Neural cell (in vitro differentiated cells): ENCODE data around the gene ARSJ. TPM values are rescaled to one million over a fixed set of nuclear protein-coding genes. Genes with fewer than 3 reads are reported as not detected.

Source experiments
- H2AFZ ChIP-seq: fragments of 200-600, 300-800 bp; sonication (generic), shearing (Covaris generic); 2 replicates; pipeline ENCODE4 v1.6.0; 2014; ENCODE audit warnings: low read depth, mild to moderate bottlenecking, antibody characterized with exemption, low read length, moderate library complexity
- H3F3A ChIP-seq: fragments of 200-600 bp; shearing (Covaris generic); 2 replicates; pipeline ENCODE4 v1.6.1; 2016; ENCODE audit warnings: mild to moderate bottlenecking, moderate library complexity, mixed read lengths, antibody characterized with exemption, low read length; ENCODE audit not compliant: insufficient read depth, poor library complexity, severe bottlenecking
- H3K27ac ChIP-seq: fragments of 200-600, 300-800 bp; sonication (generic), shearing (Covaris generic); 2 replicates; pipeline ENCODE4 v1.5.1; 2014; ENCODE audit warnings: mild to moderate bottlenecking, low read length, moderate library complexity
- H3K27me3 ChIP-seq: fragments of 300-800, 200-600 bp; sonication (generic), shearing (Covaris generic); 2 replicates; pipeline ENCODE4 v1.6.0; 2014; ENCODE audit warnings: mild to moderate bottlenecking, low read depth, low read length, moderate library complexity; ENCODE audit not compliant: insufficient read depth
- H3K36me3 ChIP-seq: fragments of 300-800, 200-600 bp; sonication (generic), shearing (Covaris generic); 2 replicates; pipeline ENCODE4 v1.5.1; 2014; ENCODE audit warnings: mild to moderate bottlenecking, antibody characterized with exemption, low read length, moderate library complexity; ENCODE audit not compliant: insufficient read depth
- H3K4me2 ChIP-seq: fragments of 300-800, 200-600 bp; sonication (generic), shearing (Covaris generic); 2 replicates; pipeline ENCODE4 v1.6.0; 2014; ENCODE audit warnings: mild to moderate bottlenecking, low read length
- H3K4me3 ChIP-seq: fragments of 300-800, 200-600 bp; sonication (generic), shearing (Covaris generic); 2 replicates; pipeline ENCODE4 v1.5.1; 2014; ENCODE audit warnings: mild to moderate bottlenecking, low read length, moderate library complexity
- H3K79me2 ChIP-seq: fragments of 200-600 bp; shearing (Covaris generic); replicated peaks from 2 replicates; pipeline ENCODE4 v1.6.0; 2014; ENCODE audit warnings: mild to moderate bottlenecking, low read length, moderate library complexity; ENCODE audit not compliant: insufficient read depth
- H3K9ac ChIP-seq: fragments of 300-800, 200-600 bp; sonication (generic), shearing (Covaris generic); 2 replicates; pipeline ENCODE4 v1.6.1; 2016; ENCODE audit warnings: mild to moderate bottlenecking, low read length, mixed read lengths
- H3K9me2 ChIP-seq: fragments of 200-600 bp; shearing (Covaris generic); 2 replicates; pipeline ENCODE4 v1.6.1; 2016; ENCODE audit warnings: mild to moderate bottlenecking, low read length, mixed read lengths; ENCODE audit not compliant: insufficient read depth
- H3K9me3 ChIP-seq: fragments of 200-600, 300-800 bp; sonication (generic), shearing (Covaris generic); 2 replicates; pipeline ENCODE4 v1.6.1; 2016; ENCODE audit warnings: mild to moderate bottlenecking, mixed run types, low read length, moderate library complexity, mixed read lengths
- H4K20me1 ChIP-seq: fragments of 200-600 bp; shearing (Covaris generic); 2 replicates; pipeline ENCODE4 v1.6.1; 2016; ENCODE audit warnings: mild to moderate bottlenecking, mixed run types; ENCODE audit not compliant: insufficient read depth
- EP300 ChIP-seq: fragments of 450-650 bp; conservative IDR thresholded peaks from 2 replicates; pipeline ENCODE4 v1.6.1; 2014; ENCODE audit warnings: antibody characterized with exemption, mild to moderate bottlenecking, moderate library complexity; ENCODE audit not compliant: poor library complexity, severe bottlenecking
- EZH2 ChIP-seq: fragments of 200-600, 300-800 bp; shearing (Covaris generic), sonication (generic); IDR thresholded peaks from 2 replicates; pipeline ENCODE4 v1.6.1; 2014; ENCODE audit warnings: antibody characterized with exemption, low read length, borderline replicate concordance, mild to moderate bottlenecking; ENCODE audit not compliant: insufficient read depth, poor library complexity, severe bottlenecking
- MXI1 ChIP-seq: fragments of 450-650 bp; conservative IDR thresholded peaks from 2 replicates; pipeline ENCODE4 v1.6.1; 2014; ENCODE audit warnings: antibody characterized with exemption, mild to moderate bottlenecking; ENCODE audit not compliant: poor library complexity, severe bottlenecking
- POLR2AphosphoS5 ChIP-seq: IDR thresholded peaks from 2 replicates; pipeline ENCODE4 v1.6.1; 2012
- RAD21 ChIP-seq: fragments of 450-650 bp; conservative IDR thresholded peaks from 2 replicates; pipeline ENCODE4 v1.6.1; 2014; ENCODE audit warnings: antibody characterized with exemption, mild to moderate bottlenecking, moderate library complexity
- SMC3 ChIP-seq: fragments of 450-650 bp; conservative IDR thresholded peaks from 2 replicates; pipeline ENCODE4 v1.6.1; 2014; ENCODE audit warnings: antibody characterized with exemption, mild to moderate bottlenecking, moderate library complexity; ENCODE audit not compliant: poor library complexity
- TAF1 ChIP-seq: IDR thresholded peaks from 2 replicates; pipeline ENCODE4 v1.6.1; 2012; ENCODE audit warnings: low read depth
- polyA plus RNA-seq: library from polyadenylated mRNA; depleted of rRNA; stranded (reverse); fragments of >200 nt; gene quantifications from 2 replicates; pipeline ENCODE4 v1.2.3, GENCODE V29; 2014
- TF ChIP-seq, protein P1 (sequence below): IDR thresholded peaks from 2 replicates; pipeline ENCODE4 v1.6.1; 2012; ENCODE audit warnings: borderline replicate concordance
- TF ChIP-seq, protein P2 (sequence below): fragments of 450-650 bp; IDR thresholded peaks from 2 replicates; pipeline ENCODE4 v1.5.1; 2014; ENCODE audit warnings: antibody characterized with exemption, mild to moderate bottlenecking, moderate library complexity; ENCODE audit not compliant: poor library complexity, severe bottlenecking

ARSJ gene
- polyA plus RNA-seq, 1 donor from 2014 or later: 0.10 TPM

- Histone ChIP-seq H3K36me3 (no peaks in the 10 kb centered on the region), H3K9ac (no peak overlapping the region), H2AFZ (no peak overlapping the region), H3K4me3 (no peak overlapping the region), H3K4me2 (no peak overlapping the region), H3K9me3 (no peaks in the 10 kb centered on the region), H3K9me2 (no peaks in the 10 kb centered on the region), H3F3A (no peaks in the 10 kb centered on the region), H3K27me3 (no peaks in the 10 kb centered on the region), H3K27ac (no peak overlapping the region), H4K20me1 (no peaks in the 10 kb centered on the region), H3K79me2 (no peaks in the 10 kb centered on the region)
- TF ChIP-seq MXI1 (no peak), SMC3 (no peak), EP300 (no peak), POLR2AphosphoS5 (no peak), EZH2 (no peak), TAF1 (no peak), RAD21 (no peak)
- TF ChIP-seq, protein P1, sequence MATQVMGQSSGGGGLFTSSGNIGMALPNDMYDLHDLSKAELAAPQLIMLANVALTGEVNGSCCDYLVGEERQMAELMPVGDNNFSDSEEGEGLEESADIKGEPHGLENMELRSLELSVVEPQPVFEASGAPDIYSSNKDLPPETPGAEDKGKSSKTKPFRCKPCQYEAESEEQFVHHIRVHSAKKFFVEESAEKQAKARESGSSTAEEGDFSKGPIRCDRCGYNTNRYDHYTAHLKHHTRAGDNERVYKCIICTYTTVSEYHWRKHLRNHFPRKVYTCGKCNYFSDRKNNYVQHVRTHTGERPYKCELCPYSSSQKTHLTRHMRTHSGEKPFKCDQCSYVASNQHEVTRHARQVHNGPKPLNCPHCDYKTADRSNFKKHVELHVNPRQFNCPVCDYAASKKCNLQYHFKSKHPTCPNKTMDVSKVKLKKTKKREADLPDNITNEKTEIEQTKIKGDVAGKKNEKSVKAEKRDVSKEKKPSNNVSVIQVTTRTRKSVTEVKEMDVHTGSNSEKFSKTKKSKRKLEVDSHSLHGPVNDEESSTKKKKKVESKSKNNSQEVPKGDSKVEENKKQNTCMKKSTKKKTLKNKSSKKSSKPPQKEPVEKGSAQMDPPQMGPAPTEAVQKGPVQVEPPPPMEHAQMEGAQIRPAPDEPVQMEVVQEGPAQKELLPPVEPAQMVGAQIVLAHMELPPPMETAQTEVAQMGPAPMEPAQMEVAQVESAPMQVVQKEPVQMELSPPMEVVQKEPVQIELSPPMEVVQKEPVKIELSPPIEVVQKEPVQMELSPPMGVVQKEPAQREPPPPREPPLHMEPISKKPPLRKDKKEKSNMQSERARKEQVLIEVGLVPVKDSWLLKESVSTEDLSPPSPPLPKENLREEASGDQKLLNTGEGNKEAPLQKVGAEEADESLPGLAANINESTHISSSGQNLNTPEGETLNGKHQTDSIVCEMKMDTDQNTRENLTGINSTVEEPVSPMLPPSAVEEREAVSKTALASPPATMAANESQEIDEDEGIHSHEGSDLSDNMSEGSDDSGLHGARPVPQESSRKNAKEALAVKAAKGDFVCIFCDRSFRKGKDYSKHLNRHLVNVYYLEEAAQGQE: no peak
- TF ChIP-seq, protein P2, sequence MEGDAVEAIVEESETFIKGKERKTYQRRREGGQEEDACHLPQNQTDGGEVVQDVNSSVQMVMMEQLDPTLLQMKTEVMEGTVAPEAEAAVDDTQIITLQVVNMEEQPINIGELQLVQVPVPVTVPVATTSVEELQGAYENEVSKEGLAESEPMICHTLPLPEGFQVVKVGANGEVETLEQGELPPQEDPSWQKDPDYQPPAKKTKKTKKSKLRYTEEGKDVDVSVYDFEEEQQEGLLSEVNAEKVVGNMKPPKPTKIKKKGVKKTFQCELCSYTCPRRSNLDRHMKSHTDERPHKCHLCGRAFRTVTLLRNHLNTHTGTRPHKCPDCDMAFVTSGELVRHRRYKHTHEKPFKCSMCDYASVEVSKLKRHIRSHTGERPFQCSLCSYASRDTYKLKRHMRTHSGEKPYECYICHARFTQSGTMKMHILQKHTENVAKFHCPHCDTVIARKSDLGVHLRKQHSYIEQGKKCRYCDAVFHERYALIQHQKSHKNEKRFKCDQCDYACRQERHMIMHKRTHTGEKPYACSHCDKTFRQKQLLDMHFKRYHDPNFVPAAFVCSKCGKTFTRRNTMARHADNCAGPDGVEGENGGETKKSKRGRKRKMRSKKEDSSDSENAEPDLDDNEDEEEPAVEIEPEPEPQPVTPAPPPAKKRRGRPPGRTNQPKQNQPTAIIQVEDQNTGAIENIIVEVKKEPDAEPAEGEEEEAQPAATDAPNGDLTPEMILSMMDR: no peak
Observed at GRCh38 chr4:113899271-113900070, 80.0 kb downstream of the ARSJ start.

GRCh38 chr4:113893546-113893945, 85.9 kb downstream of the ARSJ start:
- Histone ChIP-seq H3K9ac (no peak overlapping the region), H3K79me2 (no peaks in the 10 kb centered on the region), H3K36me3 (no peaks in the 10 kb centered on the region), H3K27me3 (no peaks in the 10 kb centered on the region), H3K9me3 (no peaks in the 10 kb centered on the region), H3K4me2 (no peak overlapping the region), H3K4me3 (no peak overlapping the region), H3F3A (no peaks in the 10 kb centered on the region), H3K27ac (no peak overlapping the region), H4K20me1 (no peaks in the 10 kb centered on the region), H3K9me2 (no peaks in the 10 kb centered on the region), H2AFZ (no peak overlapping the region)
- TF ChIP-seq, protein P1: no peak
- TF ChIP-seq RAD21 (no peak), EZH2 (no peak), EP300 (no peak), TAF1 (no peak), SMC3 (no peak), MXI1 (no peak), POLR2AphosphoS5 (no peak)
- TF ChIP-seq, protein P2: no peak
